ENCODE results near the gene PRMT7.
A peak's percentile ranks its signal among the peaks of the same experiment; 100 is the strongest.
"Not testable (repeated sequence)": the region's sequence is repeated elsewhere in the genome, so short reads cannot be mapped to it uniquely, and the experiment has no call there.

The PRMT7 gene

DNA sequence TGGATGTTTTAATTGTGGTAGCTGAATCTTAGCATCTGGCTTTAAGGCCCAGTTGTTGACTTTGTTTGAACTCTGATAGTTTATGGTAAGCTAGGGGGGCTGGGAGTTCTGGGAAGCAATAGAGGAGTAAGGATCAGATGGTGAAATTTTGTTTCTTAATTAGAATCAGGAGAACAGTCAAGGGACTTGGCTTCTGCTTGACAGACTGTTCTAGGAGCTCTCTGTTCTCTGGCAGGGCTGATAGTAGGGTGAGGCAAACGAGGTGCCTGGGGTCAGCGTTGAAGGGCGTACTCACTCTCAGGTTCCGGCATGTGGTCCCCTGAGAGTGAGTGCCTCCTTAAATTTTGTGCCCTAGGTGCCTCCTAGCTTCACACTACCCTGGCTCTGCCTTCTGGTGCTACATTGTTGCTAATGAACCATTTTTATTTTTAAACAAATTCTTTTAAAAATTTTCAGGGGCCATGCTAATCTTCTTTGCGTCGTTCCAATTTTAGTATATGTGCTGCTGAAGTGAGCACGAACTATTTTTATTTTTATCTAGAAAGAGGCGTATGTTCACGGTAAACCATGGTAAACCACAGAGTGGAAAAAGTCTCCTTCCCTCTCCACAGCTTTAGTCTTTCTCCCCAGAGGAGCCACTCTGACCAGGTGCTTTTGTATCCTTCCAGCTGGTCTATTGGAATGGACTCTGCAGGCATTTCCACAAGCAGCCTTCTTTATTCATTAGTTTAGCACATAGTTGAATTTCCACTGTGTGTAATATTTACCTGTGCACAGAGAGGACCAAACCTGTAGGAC is 26.8 kb upstream of the PRMT7 start:
- no peak for DNase-seq (ENCODE audit: low read depth)

DNA sequence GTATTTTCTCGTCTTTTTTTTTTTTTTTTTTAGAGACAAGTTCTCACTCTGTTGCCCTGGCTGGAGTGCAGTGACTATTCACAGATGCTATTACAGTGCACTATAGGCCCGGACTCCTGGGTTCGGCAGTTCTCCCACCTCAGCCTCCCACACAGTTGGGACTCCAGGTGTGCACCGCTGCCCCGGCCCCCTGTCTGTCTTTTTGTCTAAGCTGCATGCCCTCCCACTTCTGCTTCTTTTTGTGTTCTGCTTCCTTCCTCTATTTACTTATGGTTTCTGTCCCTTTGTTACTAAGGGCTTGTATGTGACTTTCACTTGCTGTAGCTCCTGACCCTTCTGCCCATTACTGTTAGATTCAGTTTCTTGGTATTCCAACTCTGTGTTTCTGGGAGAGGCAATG is 26.0 kb upstream of the PRMT7 start:
- DNase-seq (ENCODE audit: low read depth): no peak

- DNase-seq (ENCODE audit: low read depth): no peak
These were observed 25.1 kb upstream of the PRMT7 start for GRCh38 chr16:68285683-68286082.

DNA sequence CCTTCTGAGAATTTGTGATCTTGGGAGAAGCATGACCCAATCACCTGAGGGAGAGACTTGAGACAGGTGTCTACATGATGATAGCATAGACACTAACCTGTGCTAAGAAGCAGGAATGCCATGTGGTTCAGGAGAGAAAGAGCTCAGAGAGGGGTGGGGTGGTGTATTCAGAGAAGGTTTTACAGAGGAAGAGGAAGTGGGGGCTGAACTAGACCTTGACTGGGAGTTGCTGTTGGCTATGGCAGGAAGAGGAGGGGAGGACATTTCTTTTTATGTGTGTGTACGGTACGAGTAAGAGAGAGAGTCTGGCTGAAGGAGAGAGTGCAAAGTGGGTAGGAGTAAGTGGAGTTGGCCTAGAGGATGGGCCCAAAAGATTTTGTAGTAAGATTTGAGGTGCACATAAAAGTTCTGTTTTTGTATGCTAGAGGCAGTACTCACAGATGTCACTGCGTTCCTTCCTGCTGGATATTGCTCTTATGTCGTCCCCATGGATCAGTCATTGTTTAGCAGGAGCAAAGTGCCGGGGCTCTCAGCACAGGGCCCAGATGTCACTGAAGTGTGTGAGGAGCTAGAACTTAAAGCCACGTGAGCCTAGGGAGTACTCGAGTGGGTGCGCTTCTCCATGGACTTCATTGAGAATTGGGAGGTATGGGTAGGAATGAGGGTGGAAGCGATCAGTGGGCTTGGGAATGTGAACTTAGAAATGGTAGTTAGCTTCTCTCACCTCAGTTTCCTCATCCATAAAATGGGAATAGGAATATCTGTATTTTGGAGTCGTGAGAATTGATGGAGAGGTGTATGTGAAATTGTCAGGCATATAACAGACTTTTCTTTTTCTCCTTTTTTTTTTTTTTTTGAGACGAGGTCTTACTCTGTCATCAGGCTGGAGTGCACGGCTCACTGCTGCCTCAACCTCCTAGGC is 24.4 kb upstream of the PRMT7 start:
- DNase-seq (ENCODE audit: low read depth): no peak

GRCh38 chr16:68287276-68288251 is 23.3 kb upstream of the PRMT7 start:
- DNase-seq (ENCODE audit: low read depth): peak; percentile 49

DNA sequence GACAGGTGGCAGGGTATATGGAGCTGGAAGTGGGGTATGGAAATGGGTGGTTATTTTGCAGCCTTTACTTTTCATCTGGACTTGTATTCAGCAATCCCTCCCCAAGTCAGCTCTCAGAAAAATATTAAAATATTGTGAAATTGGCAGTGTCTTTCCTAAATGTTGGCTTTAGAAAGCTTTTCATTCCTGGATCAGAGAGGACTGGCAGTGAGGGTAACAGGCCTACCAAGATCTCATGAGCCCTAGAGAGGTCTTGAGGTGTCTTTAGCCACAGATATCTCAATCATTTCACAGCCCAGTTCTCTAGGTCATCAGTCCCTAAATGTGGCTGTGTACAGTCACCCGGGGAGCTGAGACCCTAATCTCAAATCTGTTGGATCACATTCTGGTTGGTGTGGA is 22.6 kb upstream of the PRMT7 start:
- DNase-seq (ENCODE audit: low read depth): no peak

DNA sequence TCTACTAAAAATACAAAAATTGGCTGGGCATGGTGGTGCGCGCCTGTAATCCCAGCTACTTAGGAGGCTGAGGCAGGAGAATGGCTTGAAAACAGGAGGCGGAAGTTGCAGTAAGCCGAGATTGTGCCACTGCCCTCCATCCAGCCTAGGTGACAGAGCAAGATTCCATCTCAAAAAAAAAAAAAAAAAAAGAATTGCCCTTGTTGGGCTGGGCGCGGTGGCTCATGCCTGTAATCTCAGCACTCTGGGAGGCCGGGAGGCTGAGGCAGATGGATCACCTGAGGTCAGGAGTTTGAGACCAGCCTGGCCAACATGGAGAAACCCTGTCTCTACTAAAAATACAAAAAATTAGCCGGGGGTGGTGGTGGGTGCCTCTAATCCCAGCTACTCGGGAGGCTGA is 22.0 kb upstream of the PRMT7 start:
- DNase-seq (ENCODE audit: low read depth): not testable (repeated sequence)

GRCh38 chr16:68289202-68289601 is 21.6 kb upstream of the PRMT7 start:
- no peak for DNase-seq (ENCODE audit: low read depth)

- DNase-seq (ENCODE audit: low read depth): no peak
These were observed 21.0 kb upstream of the PRMT7 start for GRCh38 chr16:68289621-68290329.

DNA sequence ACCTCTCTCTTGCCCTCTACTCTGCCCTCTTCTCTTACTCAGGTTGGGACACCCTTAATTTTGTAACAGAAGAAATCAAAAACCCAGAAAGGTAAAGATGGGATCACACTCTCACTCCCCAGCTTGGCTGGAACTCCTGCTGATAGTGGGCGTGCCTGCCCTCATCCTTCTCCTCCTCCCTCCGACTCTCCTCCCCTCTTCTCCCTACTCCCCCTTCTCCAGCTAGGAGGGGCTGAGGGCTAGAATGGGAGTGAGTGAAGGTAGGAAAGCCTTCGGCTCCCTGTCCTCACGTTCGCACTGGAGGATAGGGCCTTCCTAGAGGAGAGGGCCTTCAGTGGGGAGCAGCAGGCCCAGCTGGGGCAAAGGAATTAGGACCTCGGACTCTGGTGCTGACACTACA is 20.4 kb upstream of the PRMT7 start:
- no peak for DNase-seq (ENCODE audit: low read depth)

DNA sequence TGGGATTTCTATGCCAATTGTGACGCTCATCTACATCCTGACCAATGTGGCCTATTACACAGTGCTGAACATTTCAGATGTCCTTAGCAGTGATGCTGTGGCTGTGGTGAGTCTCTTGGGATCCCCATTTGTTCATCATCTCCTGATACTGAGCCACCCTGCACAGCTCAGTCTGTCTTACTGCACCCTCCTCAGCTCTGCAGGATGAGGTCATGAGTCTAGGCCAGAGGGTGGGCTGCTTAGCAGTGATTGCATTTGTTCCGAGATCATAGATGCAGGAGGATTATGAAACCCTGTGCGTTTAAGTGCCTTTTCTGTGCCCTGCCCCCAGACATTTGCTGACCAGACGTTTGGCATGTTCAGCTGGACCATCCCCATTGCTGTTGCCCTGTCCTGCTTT is 19.6 kb upstream of the PRMT7 start:
- DNase-seq (ENCODE audit: low read depth): no peak

GRCh38 chr16:68292425-68292824 is 18.4 kb upstream of the PRMT7 start:
- DNase-seq (ENCODE audit: low read depth): no peak

DNA sequence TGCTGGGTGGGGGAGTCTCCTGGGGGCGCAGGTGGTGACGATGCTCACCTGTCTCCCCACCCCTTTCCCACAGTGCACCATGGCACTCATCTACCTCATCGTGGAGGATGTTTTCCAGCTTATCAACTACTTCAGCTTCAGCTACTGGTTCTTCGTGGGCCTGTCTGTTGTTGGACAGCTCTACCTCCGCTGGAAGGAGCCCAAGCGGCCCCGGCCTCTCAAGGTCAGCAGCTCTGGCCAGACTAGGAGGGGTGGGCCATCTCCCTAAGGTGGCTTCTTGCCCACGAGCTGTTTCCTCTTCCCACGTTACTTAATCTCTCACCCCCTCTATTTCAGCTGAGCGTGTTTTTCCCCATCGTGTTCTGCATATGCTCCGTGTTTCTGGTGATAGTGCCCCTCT is 14.5 kb upstream of the PRMT7 start:
- DNase-seq (ENCODE audit: low read depth): no peak

GRCh38 chr16:68296693-68297092 is 14.1 kb upstream of the PRMT7 start:
- no peak for DNase-seq (ENCODE audit: low read depth)

- no peak for DNase-seq (ENCODE audit: low read depth)
These were observed 12.9 kb upstream of the PRMT7 start for GRCh38 chr16:68297908-68298307.

DNA sequence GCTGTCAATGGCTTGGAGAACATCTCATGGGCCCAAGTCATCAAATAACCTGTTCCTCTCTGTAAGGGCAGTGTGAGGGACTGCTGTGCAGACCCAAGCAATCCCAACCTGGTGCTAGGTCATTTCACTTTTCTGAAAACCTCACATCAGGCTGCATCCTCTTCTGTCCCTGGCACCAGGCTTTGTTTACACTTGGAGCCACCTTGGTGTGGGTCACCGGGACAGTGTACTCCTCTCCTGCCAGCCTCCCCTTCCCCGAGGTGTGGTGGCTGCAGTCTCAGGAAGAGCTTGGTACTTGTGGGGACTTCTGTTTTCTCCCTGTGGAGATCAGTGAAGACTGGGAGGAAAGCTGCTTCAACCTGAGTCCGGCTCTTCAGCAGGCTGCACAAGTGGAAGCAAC is 12.5 kb upstream of the PRMT7 start:
- no peak for DNase-seq (ENCODE audit: low read depth)

DNA sequence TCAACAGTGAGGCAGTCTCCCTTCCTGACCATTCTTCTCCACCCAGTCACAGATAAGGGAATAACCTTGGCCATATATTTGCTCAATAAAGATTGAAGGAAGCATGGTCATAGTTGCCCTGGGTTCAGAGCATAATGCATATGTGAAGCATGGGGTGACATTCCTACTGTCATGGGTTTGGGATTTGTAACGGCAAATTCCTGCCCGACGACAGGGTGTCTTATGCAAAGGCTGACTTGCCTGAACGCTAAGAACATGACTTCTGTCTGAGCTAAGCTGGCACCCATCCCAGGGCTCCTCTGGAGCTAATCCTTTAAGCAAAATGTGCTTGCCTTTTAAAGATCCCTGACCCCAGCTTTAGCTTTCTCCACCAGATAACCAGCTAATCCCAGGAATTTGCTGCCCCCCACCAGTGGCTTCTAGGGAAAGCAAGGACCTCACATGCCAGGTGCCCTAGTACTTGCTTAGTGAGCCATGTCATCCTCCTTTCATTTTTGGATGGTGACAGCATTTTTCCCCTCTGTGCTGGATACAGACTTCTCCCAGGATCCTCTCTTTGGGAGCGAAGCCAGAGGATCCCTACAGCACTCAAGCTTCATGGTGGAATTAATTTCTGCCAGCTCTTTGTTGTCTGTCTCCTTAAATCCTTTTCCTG is 11.8 kb upstream of the PRMT7 start:
- peak; percentile 63 for DNase-seq (ENCODE audit: low read depth)

DNA sequence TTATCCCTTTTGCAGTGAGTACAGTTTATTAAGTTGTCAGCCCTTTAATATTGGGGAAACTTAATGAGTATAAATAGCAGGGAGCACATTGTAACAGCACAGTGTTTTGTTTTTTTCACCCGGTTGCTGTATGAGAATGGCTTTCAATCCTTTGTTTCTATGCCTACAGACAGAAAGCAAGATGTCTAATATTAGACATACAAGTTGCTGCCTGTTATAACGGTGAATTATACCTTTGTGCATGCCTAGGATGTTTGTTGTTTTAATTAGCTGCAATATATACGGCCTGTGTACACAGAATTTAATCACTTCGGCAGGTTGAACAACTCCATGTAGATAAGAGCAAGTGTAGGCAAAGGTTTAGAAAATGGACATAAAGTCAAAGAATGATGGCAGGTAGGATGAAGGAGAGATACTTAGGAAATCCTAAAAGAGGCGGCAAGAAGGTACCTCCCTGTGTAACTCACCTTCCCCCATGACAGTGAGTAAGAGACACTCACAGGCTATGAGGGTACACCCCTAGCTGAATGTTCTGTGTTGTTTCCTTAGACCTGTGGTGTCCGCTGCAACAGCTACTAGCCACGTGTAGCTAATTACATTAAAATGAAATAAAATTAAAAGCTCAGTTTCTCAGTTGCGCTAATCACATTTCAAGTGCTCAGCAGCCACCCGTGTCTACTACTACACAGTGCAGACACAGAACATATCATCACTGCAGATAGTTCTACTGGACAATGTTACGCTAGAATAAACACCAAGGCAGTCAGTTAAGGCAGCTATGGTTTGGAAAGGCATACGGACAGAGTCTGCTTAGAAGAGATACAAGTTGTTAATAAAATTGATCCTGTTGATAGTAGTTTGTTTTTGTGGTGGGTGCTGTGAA is 11.0 kb upstream of the PRMT7 start:
- DNase-seq (ENCODE audit: low read depth): no peak

DNA sequence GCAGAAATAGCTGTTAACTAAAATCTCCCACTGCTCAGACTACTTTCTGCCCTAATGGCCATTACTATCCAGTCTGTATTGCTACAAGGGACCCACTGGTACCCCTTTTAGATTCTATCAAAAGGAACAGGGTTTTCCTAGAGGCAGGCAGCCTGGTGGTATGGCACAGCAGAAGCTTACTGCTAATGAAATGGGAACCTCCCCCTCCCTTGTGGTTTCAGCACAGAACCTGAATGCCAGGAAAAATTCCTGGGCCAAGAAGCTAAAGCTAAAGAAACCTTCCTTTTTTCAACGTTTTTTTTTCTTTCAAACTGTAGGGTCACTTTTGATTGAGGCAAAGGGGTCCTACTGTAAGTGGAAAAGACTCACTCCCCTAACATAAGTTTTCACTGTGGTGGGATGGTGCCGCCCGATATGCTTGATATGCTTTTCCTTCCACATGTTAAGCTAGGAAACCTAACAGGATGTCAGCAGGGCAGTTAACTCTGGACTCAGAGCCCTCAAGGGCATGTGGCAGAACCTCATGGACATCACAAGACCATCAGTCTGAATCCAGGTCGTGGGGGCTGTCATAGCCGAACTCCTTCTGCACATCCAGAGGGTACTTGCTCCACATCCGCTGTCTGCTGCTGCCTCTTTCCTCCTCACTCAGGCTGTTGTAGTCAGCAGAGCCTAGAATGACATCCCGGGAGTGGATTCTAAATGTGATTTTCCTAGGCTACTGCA is 9.9 kb upstream of the PRMT7 start:
- no peak for DNase-seq (ENCODE audit: low read depth)
